ENCODE results near the gene TMEM131. TPM values are rescaled to one million over a fixed set of nuclear protein-coding genes. Genes with fewer than 3 reads are reported as not detected.

The TMEM131 gene
- total and polyA plus RNA-seq, 2 experiments from 2014 or later = 9.2 to 22.7 TPM

- TF ChIP-seq CREB1 (CRISPR knock-in tag; IDR thresholded peaks at IDR 0.05; ENCODE audit: low read depth) (no peak), POLR2AphosphoS5 (IDR thresholded peaks at IDR 0.05; ENCODE audit: low read depth) (no peak), NANOG (IDR thresholded peaks at IDR 0.05; ENCODE audit: borderline replicate concordance) (no peak), JUNB (IDR thresholded peaks at IDR 0.05; ENCODE audit: unreplicated experiment) (no peak), EZH2 (IDR thresholded peaks at IDR 0.05; ENCODE audit: low read depth, unreplicated experiment) (no peak), ZNF114 (CRISPR knock-in tag; IDR thresholded peaks at IDR 0.05) (no peak), EZH2phosphoT487 (IDR thresholded peaks at IDR 0.05; ENCODE audit: unreplicated experiment) (no peak), STAT1 (IDR thresholded peaks at IDR 0.05; ENCODE audit: unreplicated experiment) (no peak)
Observed at GRCh38 chr2:97736608-97737330, 259.0 kb downstream of the TMEM131 start (continued).

GRCh38 chr2:97736185-97736584 is 259.6 kb downstream of the TMEM131 start:
- Mint-ChIP-seq H3K4me1 (peaks cover 4% of the 10 kb centered on the region; the same call in 2 of the 3 replicates), H3K4me3 (no peak overlapping the region; the same call in 2 of the 3 replicates), H3K27ac (no peak overlapping the region), H3K36me3 (ENCODE audit: low read depth) (no peaks in the 10 kb centered on the region; the same call in 2 of the 3 replicates), H3K9me3 (0 out of 3 replicates have a peak, but pooled peaks cover 3% of the 10 kb centered on the region), H3K27me3 (ENCODE audit: insufficient read depth, low read depth, poor library complexity) (peaks cover 17% of the 10 kb centered on the region)
- no peak for DNase-seq (ENCODE audit: low spot score)
- Histone ChIP-seq H3F3A (replicated peaks; ENCODE audit: low read depth) (no peaks in the 10 kb centered on the region), H4K20me1 (replicated peaks; ENCODE audit: insufficient read depth) (no peaks in the 10 kb centered on the region), H3K27ac (ENCODE audit: low read depth) (no peak overlapping the region), H3K79me2 (replicated peaks; ENCODE audit: insufficient read depth) (no peaks in the 10 kb centered on the region), H3K4me2 (no peak overlapping the region), H3K4me1 (ENCODE audit: insufficient read depth) (no peaks in the 10 kb centered on the region), H3K36me3 (ENCODE audit: insufficient read depth) (no peaks in the 10 kb centered on the region), H3K9me2 (ENCODE audit: insufficient read depth) (no peaks in the 10 kb centered on the region), H3K4me3 (no peak overlapping the region), H3K27me3 (ENCODE audit: insufficient read depth) (no peaks in the 10 kb centered on the region), H2AFZ (0 out of 2 replicates have a peak overlapping the region, but pooled peaks have one; percentile 32)
- no peak for ATAC-seq
- TF ChIP-seq REST (IDR thresholded peaks at IDR 0.05; ENCODE audit: unreplicated experiment) (no peak), JUNB (IDR thresholded peaks at IDR 0.05; ENCODE audit: unreplicated experiment) (no peak), ZNF462 (CRISPR knock-in tag; IDR thresholded peaks at IDR 0.05) (no peak), POLR2AphosphoS5 (IDR thresholded peaks at IDR 0.05; ENCODE audit: low read depth) (no peak), EZH2phosphoT487 (IDR thresholded peaks at IDR 0.05; ENCODE audit: unreplicated experiment) (no peak), STAT1 (IDR thresholded peaks at IDR 0.05; ENCODE audit: unreplicated experiment) (no peak), CTCF (conservative IDR thresholded peaks at IDR 0.05; ENCODE audit: low read depth in 2 of 2) (no peak)
